GM12892 (cell line): ENCODE results near the gene ADD2.
"Not testable (repeated sequence)": the region's sequence is repeated elsewhere in the genome, so short reads cannot be mapped to it uniquely, and the experiment has no call there.

Source experiments
- DNase-seq: peaks from one replicate; pipeline ENCODE4 v3.0.0; 2011; ENCODE audit not compliant: insufficient read length
- FAIRE-seq: peaks from 2 replicates; lab custom pipeline; 2011; peaks lifted over from hg19 to GRCh38; lab: Jason Lieb, UNC
- POLR2A ChIP-seq: IDR thresholded peaks from 2 replicates; pipeline ENCODE4 v1.6.1; 2011; ENCODE audit warnings: low read depth, low read length, control low read depth
- POLR2AphosphoS5 ChIP-seq: IDR thresholded peaks from 2 replicates; pipeline ENCODE4 v1.6.1; 2011; ENCODE audit warnings: low read depth, low read length, control low read depth
- TAF1 ChIP-seq: IDR thresholded peaks from 2 replicates; pipeline ENCODE4 v1.6.1; 2011; ENCODE audit warnings: low read depth, mild to moderate bottlenecking, control low read depth, low read length, borderline replicate concordance

The ADD2 gene

DNA sequence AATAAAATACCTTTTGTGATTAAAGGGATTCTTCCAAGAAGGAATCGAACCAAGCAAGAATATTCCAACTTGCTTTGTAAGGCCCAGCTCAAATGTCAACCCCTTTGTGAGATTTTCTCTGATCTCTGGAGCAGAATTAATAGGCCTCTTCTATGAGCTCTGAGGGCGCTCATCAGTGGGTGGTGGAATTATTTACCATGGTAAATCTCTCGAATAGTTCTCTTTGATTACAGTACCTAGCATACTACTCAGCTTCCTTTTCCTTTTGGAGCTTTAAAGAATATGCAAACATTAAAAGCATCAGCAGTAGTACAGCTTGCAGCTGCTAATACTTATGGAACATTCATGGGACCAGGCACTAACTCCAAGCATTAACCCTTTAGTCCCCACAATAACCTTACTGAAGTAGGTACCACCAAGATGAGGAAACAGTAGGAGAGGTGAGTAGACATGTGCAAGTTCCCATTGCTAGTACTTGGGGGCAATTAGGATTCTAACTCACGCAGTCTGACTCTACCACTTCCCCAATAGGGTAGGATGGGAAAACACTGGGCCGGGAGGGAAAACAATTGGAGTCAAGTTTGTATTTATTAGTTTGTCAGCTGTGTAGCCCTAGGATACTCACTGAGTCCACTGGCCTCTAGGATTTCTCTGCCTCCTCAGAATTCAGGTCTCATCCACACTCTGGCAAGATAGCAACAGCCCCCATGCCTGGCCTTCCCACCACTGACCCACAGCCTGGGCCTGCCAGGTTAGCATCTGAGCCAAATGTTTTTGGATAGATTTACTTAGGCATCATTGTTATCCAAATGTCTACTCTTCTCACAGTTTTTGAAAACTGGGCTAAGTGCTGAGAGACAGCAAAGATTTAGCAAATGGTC lies 21.7 kb downstream of the ADD2 start:
- no peak for DNase-seq
- FAIRE-seq, result no peak
- TF ChIP-seq POLR2A (no peak), POLR2AphosphoS5 (no peak), TAF1 (no peak)

DNA sequence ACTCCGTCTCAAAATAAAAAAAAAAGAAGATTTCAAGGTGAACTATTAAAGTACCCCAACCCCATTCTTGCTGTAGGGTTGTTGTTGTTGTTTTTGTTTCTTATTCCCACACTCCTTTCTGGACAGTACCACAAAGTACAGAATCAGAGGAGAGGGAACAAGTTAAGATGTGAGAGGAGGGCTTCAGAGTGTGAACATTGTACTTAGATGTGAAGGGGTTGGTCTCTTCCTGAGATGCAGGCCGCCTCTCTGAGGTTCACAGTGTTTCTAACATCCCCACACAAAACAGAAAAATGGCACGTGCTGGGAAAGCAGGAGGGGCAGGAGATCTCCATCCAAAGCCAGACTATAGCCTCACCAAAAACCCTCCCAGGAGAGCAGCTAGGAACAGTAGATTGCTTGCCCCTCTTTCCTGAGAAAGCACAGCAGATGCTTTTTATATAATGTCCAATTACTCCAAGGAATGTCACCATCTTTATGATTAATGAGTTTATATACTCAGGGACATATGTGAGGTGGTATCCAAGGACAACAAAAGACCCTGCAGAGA lies 22.6 kb downstream of the ADD2 start:
- no peak for TF ChIP-seq TAF1
- DNase-seq, result no peak
- no peak for FAIRE-seq

DNA sequence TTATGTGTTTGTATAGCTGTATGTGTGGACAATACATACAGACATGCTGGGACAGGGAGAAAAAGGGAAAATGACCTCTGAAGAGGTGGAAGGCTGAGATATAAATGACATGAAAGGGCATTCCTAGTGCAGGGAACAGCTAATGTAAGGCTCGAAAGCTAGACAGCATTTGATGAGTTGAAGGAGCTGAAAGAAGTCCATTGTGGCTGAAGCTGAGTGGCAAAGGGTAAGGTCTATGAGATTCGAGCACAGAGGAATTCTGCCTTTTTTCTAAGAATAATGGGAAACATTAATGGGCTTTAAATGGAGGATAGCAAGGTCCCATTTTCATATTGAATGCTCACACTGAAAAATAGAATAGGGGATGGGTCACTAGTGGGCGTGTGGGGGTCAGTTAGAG lies 23.6 kb downstream of the ADD2 start:
- TF ChIP-seq TAF1 (no peak), POLR2A (no peak)
- FAIRE-seq (no peak), DNase-seq (no peak)

GRCh38 chr2:70743677-70744076 lies 24.3 kb downstream of the ADD2 start:
- TF ChIP-seq POLR2AphosphoS5, result no peak
- TF ChIP-seq POLR2A, result no peak
- TF ChIP-seq TAF1, result no peak
- no peak for DNase-seq
- no peak for FAIRE-seq

DNA sequence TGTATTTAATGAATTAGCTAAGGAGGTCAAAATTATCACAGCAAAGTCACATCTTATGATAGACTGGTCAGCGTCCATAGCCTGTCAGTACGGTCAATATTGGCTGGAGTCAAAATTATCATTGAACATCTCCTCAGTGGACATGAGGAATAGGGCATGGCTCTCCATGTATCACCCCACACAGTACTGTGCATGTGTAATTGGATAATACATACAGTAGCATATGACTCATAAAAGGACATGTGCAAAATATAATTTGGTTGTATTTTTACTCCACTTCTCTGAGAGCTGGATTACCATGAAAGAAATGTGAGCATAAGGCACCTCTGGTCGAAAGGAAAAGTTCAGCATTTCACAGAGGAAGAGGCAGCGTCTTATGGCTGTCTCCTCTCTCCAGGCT lies 24.9 kb downstream of the ADD2 start:
- FAIRE-seq (no peak), DNase-seq (no peak)
- TF ChIP-seq POLR2A (no peak), TAF1 (no peak), POLR2AphosphoS5 (no peak)

- DNase-seq, FAIRE-seq: not testable (repeated sequence)
These were observed 28.5 kb downstream of the ADD2 start for GRCh38 chr2:70739492-70739891.

- no peak for FAIRE-seq
- TF ChIP-seq POLR2A, result no peak
- TF ChIP-seq TAF1, result no peak
- no peak for TF ChIP-seq POLR2AphosphoS5
These were observed 29.8 kb downstream of the ADD2 start for GRCh38 chr2:70738159-70738558.

GRCh38 chr2:70735071-70735470 lies 32.9 kb downstream of the ADD2 start:
- no peak for FAIRE-seq
- no peak for DNase-seq
- TF ChIP-seq POLR2AphosphoS5, result no peak
- TF ChIP-seq POLR2A, result no peak
- no peak for TF ChIP-seq TAF1

More at GRCh38 chr2:70738159-70738558, 29.8 kb downstream of the ADD2 start:
- no peak for DNase-seq

DNA sequence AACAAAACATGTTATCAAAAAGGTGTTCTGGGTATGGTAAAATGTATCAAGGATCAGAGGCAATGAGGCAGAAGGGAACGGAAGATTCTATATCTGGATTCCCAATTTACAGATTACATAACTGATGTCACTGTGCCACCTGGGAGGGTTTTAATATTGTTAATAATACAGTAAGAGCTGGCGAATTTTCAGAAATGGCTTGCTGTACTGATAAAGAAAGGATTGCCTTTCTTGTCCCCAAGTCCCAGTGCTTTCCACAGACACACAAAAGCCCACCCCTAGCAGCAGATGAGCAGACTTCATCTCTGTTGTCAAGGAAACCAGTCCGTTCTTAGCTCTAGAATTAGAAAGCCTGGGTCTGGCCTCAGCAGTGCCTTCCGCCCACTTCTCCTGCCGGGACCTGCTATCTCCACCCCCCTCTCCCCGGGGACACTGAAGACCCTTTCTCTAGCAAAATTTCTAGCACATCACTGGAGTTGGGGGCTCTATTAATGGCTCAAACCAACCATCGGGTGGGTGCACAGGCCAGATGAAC lies 34.3 kb downstream of the ADD2 start:
- TF ChIP-seq TAF1 (no peak), POLR2A (no peak), POLR2AphosphoS5 (no peak)
- DNase-seq, result no peak
- no peak for FAIRE-seq

DNA sequence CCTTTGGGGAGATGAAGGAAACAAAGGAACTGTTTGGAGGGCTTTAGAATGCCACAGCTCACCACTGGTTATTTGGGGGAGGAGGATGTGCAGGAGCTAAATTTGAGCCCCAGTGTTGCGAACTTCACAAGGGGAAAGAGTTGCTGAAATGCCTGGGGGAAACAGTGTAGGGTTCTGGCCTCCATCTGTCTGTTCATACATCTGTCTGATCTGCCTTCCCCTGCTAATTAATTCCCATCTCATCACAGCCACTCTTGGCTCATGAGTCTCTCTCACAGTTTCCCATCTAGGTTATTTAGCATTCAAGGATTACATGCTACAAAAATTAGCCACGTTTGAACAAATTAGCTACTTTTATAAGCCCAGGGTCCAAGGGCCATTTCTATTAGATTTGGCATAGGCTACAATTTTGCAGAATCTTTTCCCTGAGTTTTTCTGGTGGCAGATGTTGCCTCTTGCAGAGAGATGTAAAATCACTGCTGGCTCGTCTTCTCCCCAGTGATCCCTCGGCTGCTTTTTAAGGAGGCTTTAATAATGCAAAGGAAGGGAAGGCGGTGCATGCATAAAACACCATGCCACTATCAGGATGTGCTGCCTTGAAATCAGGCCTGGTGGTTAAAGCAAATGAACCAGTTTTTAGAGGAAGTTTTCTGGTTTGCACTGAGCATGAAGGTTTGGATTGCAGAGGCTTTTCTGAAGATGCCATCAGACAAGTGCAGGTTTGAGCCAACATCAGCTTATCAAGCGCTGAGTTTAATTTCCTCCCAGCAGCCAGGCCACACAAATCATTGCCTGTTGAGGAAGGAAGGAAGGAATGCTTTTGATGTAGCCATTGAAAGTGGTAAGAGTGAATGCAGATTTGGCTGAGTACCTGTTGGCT lies 35.0 kb downstream of the ADD2 start:
- TF ChIP-seq POLR2A, result no peak
- TF ChIP-seq TAF1, result no peak
- TF ChIP-seq POLR2AphosphoS5, result no peak
- DNase-seq (no peak), FAIRE-seq (no peak)

DNA sequence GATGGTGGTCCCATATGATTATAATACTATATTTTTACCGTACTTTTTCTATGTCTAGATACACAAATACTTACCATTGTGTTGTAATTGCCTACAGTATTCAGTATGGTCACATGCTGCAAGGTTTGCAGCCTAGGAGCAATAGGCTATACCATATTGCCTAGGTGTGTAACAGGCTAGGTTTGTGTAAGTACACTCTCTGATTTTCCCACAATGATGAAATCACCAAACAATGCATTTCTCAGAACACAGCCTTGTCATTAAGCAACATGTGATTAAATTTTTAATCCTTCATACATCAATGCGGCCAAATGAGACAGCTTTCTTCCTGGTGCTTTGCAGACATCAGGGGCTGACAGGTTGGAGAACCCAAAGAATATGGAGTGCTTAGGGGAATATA lies 37.3 kb downstream of the ADD2 start:
- FAIRE-seq, result no peak
- no peak for TF ChIP-seq POLR2A
- TF ChIP-seq TAF1, result no peak
- no peak for TF ChIP-seq POLR2AphosphoS5
- no peak for DNase-seq
